H1 (cell line): ENCODE measurements around the gene MIDN. TPM values are rescaled to one million over a fixed set of nuclear protein-coding genes. Genes with fewer than 3 reads are reported as not detected.

Experiments used
- CTCF ChIA-PET: fragments of 300-600 bp; sonication (Branson Sonifier 250); formaldehyde crosslinking; loops from one replicate; lab custom pipeline; 2021; ENCODE audit not compliant: partially characterized antibody; lab: Charles Lee
- POLR2A ChIA-PET: fragments of 300-600 bp; sonication (Branson Sonifier 250); formaldehyde crosslinking; loops from one replicate; lab custom pipeline; 2021; ENCODE audit warnings: inconsistent platforms; ENCODE audit not compliant: partially characterized antibody; lab: Charles Lee
- DNase-seq, 2 experiments: peaks; one replicate each; pipeline versions ENCODE4 v3.0.0 to v3.0.0-alpha.2; 2010 to 2022; ENCODE audit warnings: low spot score in 2 of 2, low read depth in 1 of 2, mixed read lengths in 1 of 2
- FAIRE-seq: peaks from 2 replicates; lab custom pipeline; 2011; peaks lifted over from hg19 to GRCh38; lab: Jason Lieb, UNC
- H2AFZ ChIP-seq: 2 replicates; pipeline ENCODE4 v1.8.1; 2012; ENCODE audit warnings: low read length, inconsistent platforms
- H2AK5ac ChIP-seq: 2 replicates; pipeline ENCODE4 v1.6.1; 2013; ENCODE audit warnings: low read depth, low read length
- H2BK120ac ChIP-seq: replicated peaks from 2 replicates; pipeline ENCODE3; 2013; ENCODE audit warnings: low read depth, low read length, inconsistent platforms
- H2BK12ac ChIP-seq: 2 replicates; pipeline ENCODE4 v1.6.1; 2013; ENCODE audit warnings: low read depth, low read length
- H2BK15ac ChIP-seq: 2 replicates; pipeline ENCODE4 v1.6.1; 2013; ENCODE audit warnings: low read length
- H2BK20ac ChIP-seq: 2 replicates; pipeline ENCODE4 v1.6.1; 2013; ENCODE audit warnings: low read length
- H2BK5ac ChIP-seq: 2 replicates; pipeline ENCODE4 v1.6.1; 2013; ENCODE audit warnings: low read depth, low read length
- H3K14ac ChIP-seq: 2 replicates; pipeline ENCODE4 v1.6.1; 2013; ENCODE audit warnings: inconsistent platforms; ENCODE audit not compliant: insufficient read length
- H3K18ac ChIP-seq: 2 replicates; pipeline ENCODE4 v1.6.1; 2013; ENCODE audit warnings: low read length; ENCODE audit errors: extremely low read depth
- H3K23ac ChIP-seq: 2 replicates; pipeline ENCODE4 v1.6.1; 2013; ENCODE audit warnings: inconsistent platforms; ENCODE audit not compliant: insufficient read length
- H3K23me2 ChIP-seq: 2 replicates; pipeline ENCODE4 v1.6.1; 2013; ENCODE audit warnings: low read depth, low read length
- H3K27ac ChIP-seq: 2 replicates; pipeline ENCODE4 v1.6.1; 2011; ENCODE audit warnings: low read depth, low read length, inconsistent platforms
- H3K27me3 ChIP-seq, 4 experiments: replicated peaks in 1 of 4; 1 replicate in 1 of 4; 2 replicates in 3 of 4; pipeline versions ENCODE4 v1.6.1 to v1.8.1; 2011 to 2013; ENCODE audit warnings: low read length in 3 of 4, mild to moderate bottlenecking in 3 of 4, inconsistent platforms in 2 of 4, mixed read lengths in 2 of 4, moderate library complexity in 1 of 4; ENCODE audit not compliant: control insufficient read depth in 3 of 4, insufficient read depth in 3 of 4; ENCODE audit errors: extremely low read depth in 1 of 4
- H3K36me3 ChIP-seq, 4 experiments: 2 replicates each; pipeline versions ENCODE4 v1.6.1 to v1.8.1; 2011 to 2013; ENCODE audit warnings: mild to moderate bottlenecking in 4 of 4, low read length in 3 of 4, moderate library complexity in 2 of 4, control low read depth in 1 of 4, inconsistent platforms in 1 of 4; ENCODE audit not compliant: insufficient read depth in 4 of 4, control insufficient read depth in 2 of 4
- H3K4ac ChIP-seq: replicated peaks from 2 replicates; pipeline ENCODE3; 2013; ENCODE audit warnings: low read length, low read depth, mixed read lengths, inconsistent platforms; ENCODE audit not compliant: insufficient read length
- H3K4me1 ChIP-seq, 4 experiments: replicated peaks in 1 of 4; 1 replicate in 1 of 4; 2 replicates in 3 of 4; pipeline versions ENCODE4 v1.6.1 to v1.8.1; 2011 to 2013; ENCODE audit warnings: low read length in 3 of 4, inconsistent platforms in 2 of 4, mixed read lengths in 1 of 4; ENCODE audit not compliant: insufficient read depth in 4 of 4, control insufficient read depth in 3 of 4
- H3K4me2 ChIP-seq, 2 experiments: 2 replicates each; pipeline versions ENCODE4 v1.6.1 to v1.8.1; 2011 to 2013; ENCODE audit warnings: low read depth in 2 of 2, low read length in 2 of 2, control low read depth in 1 of 2, inconsistent platforms in 1 of 2, mild to moderate bottlenecking in 1 of 2; ENCODE audit not compliant: insufficient read depth in 1 of 2
- H3K4me3 ChIP-seq, 4 experiments: fragments of 200-600, 300-600 bp in 1 of 4; sonication (generic), shearing (Covaris generic), sonication (Bioruptor Twin) in 1 of 4; 2 replicates each; pipeline versions ENCODE4 v1.5.1 to v1.8.1; 2011 to 2016; ENCODE audit warnings: low read length in 4 of 4, low read depth in 3 of 4, control low read depth in 2 of 4, inconsistent platforms in 2 of 4, mild to moderate bottlenecking in 2 of 4, mixed read lengths in 1 of 4, moderate library complexity in 1 of 4; ENCODE audit not compliant: insufficient read depth in 2 of 4; ENCODE audit errors: extremely low read depth in 1 of 4
- H3K56ac ChIP-seq: replicated peaks from 2 replicates; pipeline ENCODE3; 2013; ENCODE audit warnings: low read depth, mild to moderate bottlenecking, mixed read lengths, low read length, inconsistent platforms; ENCODE audit not compliant: insufficient read length
- H3K79me1 ChIP-seq: 2 replicates; pipeline ENCODE4 v1.6.1; 2013; ENCODE audit warnings: low read depth, low read length, control low read depth
- H3K79me2 ChIP-seq, 2 experiments: 2 replicates each; pipeline versions ENCODE4 v1.6.1 to v1.8.1; 2012 to 2013; ENCODE audit warnings: low read length in 2 of 2, mild to moderate bottlenecking in 2 of 2, inconsistent platforms in 1 of 2; ENCODE audit not compliant: insufficient read depth in 2 of 2, control insufficient read depth in 1 of 2
- H3K9ac ChIP-seq, 4 experiments: replicated peaks in 1 of 4; 1 replicate in 1 of 4; 2 replicates in 3 of 4; pipeline versions ENCODE4 v1.6.1 to v1.8.1; 2011 to 2013; ENCODE audit warnings: low read depth in 3 of 4, low read length in 3 of 4, control low read depth in 2 of 4, mild to moderate bottlenecking in 2 of 4, moderate library complexity in 2 of 4, inconsistent platforms in 1 of 4; ENCODE audit errors: extremely low read depth in 1 of 4
- H3K9me3 ChIP-seq, 2 experiments: 2 replicates each; pipeline versions ENCODE4 v1.6.1 to v1.8.1; 2012 to 2013; ENCODE audit warnings: mild to moderate bottlenecking in 2 of 2, moderate library complexity in 2 of 2, control low read depth in 1 of 2, inconsistent platforms in 1 of 2, low read depth in 1 of 2, low read length in 1 of 2, mixed read lengths in 1 of 2; ENCODE audit not compliant: insufficient read depth in 2 of 2
- H4K20me1 ChIP-seq, 2 experiments: replicated peaks in 1 of 2; 2 replicates each; pipeline versions ENCODE3 to v1.8.1; 2011 to 2013; ENCODE audit warnings: inconsistent platforms in 2 of 2, low read length in 2 of 2, mild to moderate bottlenecking in 1 of 2; ENCODE audit not compliant: insufficient read depth in 2 of 2, control insufficient read depth in 1 of 2
- H4K5ac ChIP-seq: 2 replicates; pipeline ENCODE4 v1.6.1; 2013; ENCODE audit warnings: low read length, low read depth, mixed read lengths, inconsistent platforms; ENCODE audit not compliant: insufficient read length
- H4K8ac ChIP-seq: 2 replicates; pipeline ENCODE4 v1.8.0; 2013; ENCODE audit warnings: mild to moderate bottlenecking, moderate library complexity, low read length, inconsistent platforms; ENCODE audit not compliant: insufficient read depth; ENCODE audit errors: extremely low read depth
- H4K91ac ChIP-seq: replicated peaks from 2 replicates; pipeline ENCODE3; 2013; ENCODE audit warnings: low read length, mixed read lengths, inconsistent platforms; ENCODE audit not compliant: insufficient read length
- CEBPB ChIP-seq: IDR thresholded peaks from 2 replicates; pipeline ENCODE4 v1.6.1; 2012; ENCODE audit warnings: low read depth, low read length
- CREB1 ChIP-seq: IDR thresholded peaks from 2 replicates; pipeline ENCODE4 v1.6.1; 2012; ENCODE audit warnings: inconsistent platforms
- CTBP2 ChIP-seq: IDR thresholded peaks from 2 replicates; pipeline ENCODE4 v1.7.0; 2011; ENCODE audit warnings: borderline replicate concordance, mild to moderate bottlenecking, moderate library complexity, mixed read lengths, low read length; ENCODE audit not compliant: insufficient read depth, insufficient read length
- EP300 ChIP-seq, 2 experiments: IDR thresholded peaks; 1 replicate in 1 of 2; 2 replicates in 1 of 2; pipeline ENCODE4 v1.6.1; 2011 to 2012; ENCODE audit warnings: low read depth in 2 of 2, low read length in 2 of 2, mild to moderate bottlenecking in 2 of 2, borderline replicate concordance in 1 of 2, inconsistent platforms in 1 of 2, moderate library complexity in 1 of 2
- HDAC6 ChIP-seq: IDR thresholded peaks from one replicate; pipeline ENCODE4 v1.7.1; 2012; ENCODE audit warnings: low read depth, mild to moderate bottlenecking, inconsistent platforms, low read length, moderate library complexity
- MAFK ChIP-seq: IDR thresholded peaks from 2 replicates; pipeline ENCODE4 v1.6.1; 2012; ENCODE audit warnings: low read depth, mild to moderate bottlenecking, improper control_type of control experiment, low read length
- POLR2AphosphoS5 ChIP-seq: IDR thresholded peaks from 2 replicates; pipeline ENCODE4 v1.6.1; 2011; ENCODE audit warnings: low read depth, low read length
- POU5F1 ChIP-seq: IDR thresholded peaks from 2 replicates; pipeline ENCODE4 v1.6.1; 2011; ENCODE audit warnings: low read depth, mild to moderate bottlenecking, low read length, moderate library complexity
- SUZ12 ChIP-seq: fragments of 200-600 bp; sonication (generic); IDR thresholded peaks from 2 replicates; pipeline ENCODE4 v1.6.1; 2012; ENCODE audit warnings: mild to moderate bottlenecking, inconsistent platforms, low read length, moderate library complexity, mixed read lengths
- TAF7 ChIP-seq: optimal IDR thresholded peaks from 2 replicates; pipeline ENCODE3; 2011; ENCODE audit warnings: low read depth, mild to moderate bottlenecking, inconsistent platforms, low read length, moderate library complexity, borderline replicate concordance
- WGBS, 2 experiments: shearing (Covaris generic) in 1 of 2; methylation state at CpG; one replicate each; pipeline versions ENCODE4 v1.1.6 to v1.1.7; 2013 to 2015; ENCODE audit warnings: low lambda C conversion rate in 2 of 2, mixed read lengths in 2 of 2, inconsistent platforms in 1 of 2, low coverage in 1 of 2, missing lambda C conversion rate in 1 of 2; ENCODE audit not compliant: insufficient replicate concordance in 2 of 2, insufficient coverage in 1 of 2, insufficient read length in 1 of 2; ENCODE audit errors: extremely low coverage in 1 of 2, missing lambda C conversion rate in 1 of 2; 5-methylcytosine and 5-hydroxymethylcytosine counted together
- polyA plus RNA-seq, 7 experiments: library from polyadenylated mRNA; depleted of rRNA in 3 of 7; stranded (reverse) in 5 of 7; unstranded in 2 of 7; fragments of >200 nt in 5 of 7; fragments of 200-250 nt in 2 of 7; gene quantifications; 1 replicate in 5 of 7; 2 replicates in 1 of 7; 4 replicates in 1 of 7; pipeline versions ENCODE4 v1.2.1 to v1.2.3, GENCODE V29; 2011 to 2013; ENCODE audit warnings: missing spikeins in 2 of 7, mixed read lengths in 2 of 7
- total RNA-seq: library from RNA; stranded (reverse); fragmentation: NEBNext Ultra II Directional; extraction: Animal tissue kit (Norgen Biotek cat#: 25700); gene quantifications from 2 replicates; pipeline ENCODE4 v1.2.1, GENCODE V29; 2021
- TF ChIP-seq, protein P1 (sequence below): IDR thresholded peaks from 2 replicates; pipeline ENCODE4 v1.6.1; 2012; ENCODE audit warnings: low read length, inconsistent platforms

The MIDN gene
- total and polyA plus RNA-seq, 2 of the 8 experiments (the other 6 are each of a cell fraction or from before 2014, with no cell fraction given), result 39.8 to 159 TPM

DNA sequence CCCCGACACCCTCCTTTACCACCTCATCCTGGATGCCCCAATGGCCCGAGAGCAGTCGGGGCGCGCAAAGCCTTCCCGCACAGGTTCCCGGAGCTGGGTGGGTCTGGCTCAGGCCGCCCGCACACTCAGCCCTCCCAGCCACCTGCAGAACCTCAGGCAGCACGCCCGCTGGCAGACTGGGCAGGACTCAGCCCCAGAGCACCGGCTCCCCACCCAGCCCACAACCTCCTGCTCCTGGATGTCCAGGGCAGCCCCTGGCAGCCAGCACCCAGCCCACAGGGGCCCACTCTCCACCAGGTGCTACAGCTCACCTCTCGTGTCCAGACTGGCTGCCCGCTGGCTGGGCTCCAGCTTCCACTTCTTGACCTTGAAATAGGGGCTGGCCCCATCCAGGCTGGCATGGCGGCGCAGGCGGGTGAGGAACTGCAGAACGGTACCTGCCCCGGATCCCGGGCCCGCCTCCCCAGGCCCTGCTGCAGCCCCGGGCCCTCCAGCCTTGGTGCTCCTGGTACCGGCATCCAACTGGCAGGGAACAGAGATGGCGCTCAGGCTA lies 15.2 kb upstream of the MIDN start:
- H2BK120ac ChIP-seq, result no peak overlapping the region
- H3K14ac ChIP-seq, result no peak overlapping the region
- ChIA-PET POLR2A (interaction anchor here (1.2 to 2.8 kb wide), 8 partner anchors 8 to 42 kb away, joined by 3 to 7 read pairs (median 4); partner anchors contain the start of genes ATP5F1D, CIRBP and FAM174C), CTCF (interaction anchor here (0.9 to 1.9 kb wide), 3 partner anchors 11 to 16 kb away, joined by 5 to 8 read pairs (median 6); no protein-coding TSS in a partner anchor)
- no peak overlapping the region for H2AFZ ChIP-seq
- no peak overlapping the region for H4K5ac ChIP-seq
- no peak overlapping the region; a peak in 1 of 7 replicates for H3K9ac ChIP-seq
- H3K4me2 ChIP-seq, result no peak overlapping the region
- H3K18ac ChIP-seq, result no peak overlapping the region
- H3K27ac ChIP-seq, result no peak overlapping the region
- H3K23ac ChIP-seq, result no peak overlapping the region
- no peak overlapping the region for H2BK12ac ChIP-seq
- H3K79me2 ChIP-seq, result no peaks in the 10 kb centered on the region; a peak in 1 of 4 replicates
- H4K20me1 ChIP-seq, result peaks cover 2 to 22% of the 10 kb centered on the region in 2 experiments
- no peaks in the 10 kb centered on the region for H3K27me3 ChIP-seq
- H3K9me3 ChIP-seq, result no peaks in the 10 kb centered on the region
- no peak overlapping the region for H3K4ac ChIP-seq
- FAIRE-seq (no peak), DNase-seq (no peak)
- H3K79me1 ChIP-seq, result 0 out of 2 replicates have a peak, but pooled peaks cover 3% of the 10 kb centered on the region
- H4K91ac ChIP-seq, result no peak overlapping the region
- no peak overlapping the region for H2BK20ac ChIP-seq
- no peak overlapping the region for H3K4me3 ChIP-seq
- no peak overlapping the region for H2AK5ac ChIP-seq
- no peak overlapping the region for H3K56ac ChIP-seq
- H3K23me2 ChIP-seq, result peaks cover 6% of the 10 kb centered on the region; the same call in 1 of the 2 replicates
- peaks cover 4 to 57% (median 7%) of the 10 kb centered on the region in 4 experiments; a peak in 6 of 8 replicates for H3K36me3 ChIP-seq
- no peak overlapping the region for H2BK5ac ChIP-seq
- H3K4me1 ChIP-seq, result peaks cover 0 to 6% (median 4%) of the 10 kb centered on the region in 4 experiments; a peak in 3 of 7 replicates
- WGBS, 2 experiments, result 99% methylated on average over 16 of the region's 24 CpGs; no CpG with 5 or more reads in 1 of the 2 experiments
- H2BK15ac ChIP-seq, result no peak overlapping the region
- H4K8ac ChIP-seq, result no peak overlapping the region
- TF ChIP-seq POLR2AphosphoS5 (no peak), CEBPB (no peak), SUZ12 (no peak), POU5F1 (no peak), TAF7 (no peak), HDAC6 (no peak), EP300 (IDR thresholded peaks at IDR 0.05; ENCODE audit: borderline replicate concordance in 1 of 2, low read depth in 2 of 2, low read length in 2 of 2) (no peak), CTBP2 (no peak), MAFK (no peak), CREB1 (no peak)
- TF ChIP-seq, protein P1, sequence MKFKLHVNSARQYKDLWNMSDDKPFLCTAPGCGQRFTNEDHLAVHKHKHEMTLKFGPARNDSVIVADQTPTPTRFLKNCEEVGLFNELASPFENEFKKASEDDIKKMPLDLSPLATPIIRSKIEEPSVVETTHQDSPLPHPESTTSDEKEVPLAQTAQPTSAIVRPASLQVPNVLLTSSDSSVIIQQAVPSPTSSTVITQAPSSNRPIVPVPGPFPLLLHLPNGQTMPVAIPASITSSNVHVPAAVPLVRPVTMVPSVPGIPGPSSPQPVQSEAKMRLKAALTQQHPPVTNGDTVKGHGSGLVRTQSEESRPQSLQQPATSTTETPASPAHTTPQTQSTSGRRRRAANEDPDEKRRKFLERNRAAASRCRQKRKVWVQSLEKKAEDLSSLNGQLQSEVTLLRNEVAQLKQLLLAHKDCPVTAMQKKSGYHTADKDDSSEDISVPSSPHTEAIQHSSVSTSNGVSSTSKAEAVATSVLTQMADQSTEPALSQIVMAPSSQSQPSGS, result no peak
